ENCODE data around the gene MRPS18C. TPM values are rescaled to one million over a fixed set of nuclear protein-coding genes. Genes with fewer than 3 reads are reported as not detected.

MRPS18C gene
- total RNA-seq, 1 experiment from 2014 or later, result 55.2 TPM

Other genes with a start within 250 kb of the MRPS18C start
- 28.4 and 37.5 TPM in 2 replicates for gene COQ2, start 171.3 kb upstream of the MRPS18C start, total RNA-seq (2014; rRNA removed; shearing (Covaris generic))
- gene HPSE, start 121.2 kb upstream of the MRPS18C start, total RNA-seq (2014; rRNA removed; shearing (Covaris generic)), result 6.0 and 9.6 TPM in 2 replicates
- gene HELQ, start 235 bp upstream of the MRPS18C start, total RNA-seq (2014; rRNA removed; shearing (Covaris generic)), result 16.9 and 17.0 TPM in 2 replicates
- 6.4 and 7.8 TPM in 2 replicates for gene ABRAXAS1, start 29.0 kb downstream of the MRPS18C start, total RNA-seq (2014; rRNA removed; shearing (Covaris generic))
- 7.0 and 8.9 TPM in 2 replicates for gene GPAT3, start 80.0 kb downstream of the MRPS18C start, total RNA-seq (2014; rRNA removed; shearing (Covaris generic))

All from SJSA1 (cell line).